Measurements from ENCODE around the gene CD163L1. TPM values are rescaled to one million over a fixed set of nuclear protein-coding genes. Genes with fewer than 3 reads are reported as not detected.
"Not testable (repeated sequence)": the region's sequence is repeated elsewhere in the genome, so short reads cannot be mapped to it uniquely, and the experiment has no call there.

The CD163L1 gene
- total RNA-seq, 2 experiments from 2014 or later = not detected

DNA sequence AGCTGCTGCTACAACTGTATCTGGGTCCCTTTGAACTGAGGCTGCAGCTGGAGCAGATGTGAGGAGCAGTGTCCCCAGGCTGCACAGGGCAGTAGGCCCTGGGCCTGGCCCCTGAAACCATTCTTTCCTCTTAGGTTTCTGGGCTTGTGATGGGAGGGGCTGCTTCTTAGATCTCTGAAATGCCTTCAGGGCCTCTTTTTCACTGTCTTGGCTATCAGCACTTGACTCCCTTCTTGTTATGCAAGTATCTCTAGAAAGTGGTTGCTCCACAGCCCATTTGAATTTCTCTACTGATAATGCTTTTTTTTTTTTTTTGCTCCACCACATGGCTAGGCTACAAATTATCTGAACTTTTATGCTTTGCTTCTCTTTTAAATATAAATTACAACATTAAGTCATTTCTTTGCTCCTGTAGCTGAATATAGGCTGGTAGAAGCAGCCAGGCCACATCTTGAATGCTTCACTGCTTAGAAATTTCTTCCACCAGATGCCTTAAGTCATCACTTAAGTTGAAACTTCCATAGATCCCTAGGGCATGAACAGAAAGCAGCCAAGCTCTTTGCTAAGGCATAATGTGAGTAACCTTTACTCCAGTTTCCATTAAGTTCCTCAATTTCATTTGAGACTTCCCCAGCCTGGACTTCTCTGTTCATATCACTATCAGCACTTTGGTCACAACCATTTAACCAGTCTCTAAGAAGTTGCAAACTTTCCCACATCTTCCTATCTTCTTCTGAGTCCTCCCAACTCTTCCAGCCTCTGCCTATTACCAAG, 98.9 kb downstream of the CD163L1 start:
- peaks cover 12% of the 10 kb centered on the region for H3K9me3 Mint-ChIP-seq (ENCODE audit: low read depth)
- H3K27ac Mint-ChIP-seq = no peak overlapping the region
- no peak for ATAC-seq

DNA sequence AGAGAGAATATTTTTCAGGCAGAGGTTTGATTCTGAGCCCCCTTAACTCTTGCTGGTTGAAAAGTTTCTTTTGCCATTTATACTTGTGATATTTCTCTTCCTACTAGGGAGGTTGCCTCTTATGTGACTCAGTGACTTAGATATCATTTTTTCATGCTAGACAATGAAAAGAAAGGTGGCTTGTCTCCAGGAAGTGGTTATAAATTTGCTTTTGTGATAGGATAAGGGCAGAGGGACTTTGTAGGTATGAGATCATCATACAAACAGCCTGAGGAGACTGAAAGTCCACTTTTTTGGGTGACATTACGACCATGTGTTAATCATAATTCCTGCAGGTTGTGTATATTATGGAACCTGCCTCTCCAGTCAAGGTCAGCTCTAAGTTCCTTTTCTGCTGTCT, 104.3 kb downstream of the CD163L1 start:
- Mint-ChIP-seq H3K27ac (no peak overlapping the region), H3K4me3 (no peak overlapping the region)
- ATAC-seq = peak; percentile 16

More for the DNA sequence above, 98.9 kb downstream of the CD163L1 start:
- DNase-seq = no peak
- no peaks in the 10 kb centered on the region for H3K27me3 Mint-ChIP-seq
- H3K4me1 Mint-ChIP-seq = peaks cover 33% of the 10 kb centered on the region
- peaks cover 25% of the 10 kb centered on the region for H3K36me3 Mint-ChIP-seq
- H3K4me3 Mint-ChIP-seq = no peak overlapping the region
- CTCF ChIA-PET = no interaction called here

DNA sequence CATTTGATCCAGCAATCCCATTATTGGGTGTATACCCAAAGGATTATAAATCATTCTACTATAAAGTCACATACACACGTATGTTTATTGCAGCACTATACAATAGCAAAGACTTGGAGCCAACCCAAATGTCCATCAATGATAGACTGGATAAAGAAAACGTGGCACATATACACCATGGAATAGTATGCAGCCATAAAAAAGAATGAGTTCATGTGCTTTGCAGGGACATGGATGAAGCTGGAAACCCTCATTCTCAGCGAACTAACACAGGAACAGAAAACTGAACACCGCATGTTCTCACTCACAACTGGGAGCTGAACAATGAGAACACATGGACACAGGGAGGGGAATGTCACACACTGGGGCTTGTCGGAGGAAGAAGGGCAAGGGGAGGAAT, 106.2 kb downstream of the CD163L1 start:
- DNase-seq; H3K27ac Mint-ChIP-seq; ATAC-seq; H3K36me3 Mint-ChIP-seq; H3K4me3 Mint-ChIP-seq; H3K9me3 Mint-ChIP-seq (ENCODE audit: low read depth); CTCF ChIA-PET; H3K27me3 Mint-ChIP-seq: not testable (repeated sequence)
- peaks cover 11% of the 10 kb centered on the region for H3K4me1 Mint-ChIP-seq

More for the DNA sequence above, 104.3 kb downstream of the CD163L1 start:
- Mint-ChIP-seq H3K27me3 (no peaks in the 10 kb centered on the region), H3K9me3 (ENCODE audit: low read depth) (peaks cover 7% of the 10 kb centered on the region), H3K36me3 (peaks cover 14% of the 10 kb centered on the region), H3K4me1 (peaks cover 18% of the 10 kb centered on the region)
- CTCF ChIA-PET = no interaction called here
- DNase-seq = no peak

DNA sequence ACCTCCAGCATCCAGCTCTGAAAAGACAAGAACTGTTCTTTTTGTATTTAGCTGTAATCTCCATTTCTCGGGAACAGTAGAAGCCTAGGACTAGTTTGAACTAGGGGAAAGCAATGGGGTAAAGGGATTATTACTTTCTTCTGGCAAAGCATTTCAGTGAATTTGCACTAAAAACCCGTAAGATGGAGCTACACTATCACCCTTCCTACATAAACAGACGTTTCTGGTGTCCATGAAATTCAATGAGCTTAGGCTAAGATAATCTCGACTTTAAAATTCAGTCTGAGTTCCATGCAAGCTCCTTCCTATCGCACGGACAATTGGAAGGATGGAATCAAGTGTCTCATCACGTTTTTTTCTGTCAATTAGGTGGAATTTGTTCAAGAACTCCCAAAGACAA, 116.0 kb downstream of the CD163L1 start:
- Mint-ChIP-seq H3K4me1 (peaks cover 3% of the 10 kb centered on the region), H3K9me3 (ENCODE audit: low read depth) (peaks cover 2% of the 10 kb centered on the region), H3K4me3 (no peak overlapping the region), H3K27ac (no peak overlapping the region), H3K27me3 (peaks cover 12% of the 10 kb centered on the region), H3K36me3 (no peaks in the 10 kb centered on the region)
- ATAC-seq (no peak), DNase-seq (no peak)
- CTCF ChIA-PET = interaction anchor here (0.9 kb wide), 1 partner anchor 132 kb away, joined by 4 read pairs; no protein-coding TSS in a partner anchor

DNA sequence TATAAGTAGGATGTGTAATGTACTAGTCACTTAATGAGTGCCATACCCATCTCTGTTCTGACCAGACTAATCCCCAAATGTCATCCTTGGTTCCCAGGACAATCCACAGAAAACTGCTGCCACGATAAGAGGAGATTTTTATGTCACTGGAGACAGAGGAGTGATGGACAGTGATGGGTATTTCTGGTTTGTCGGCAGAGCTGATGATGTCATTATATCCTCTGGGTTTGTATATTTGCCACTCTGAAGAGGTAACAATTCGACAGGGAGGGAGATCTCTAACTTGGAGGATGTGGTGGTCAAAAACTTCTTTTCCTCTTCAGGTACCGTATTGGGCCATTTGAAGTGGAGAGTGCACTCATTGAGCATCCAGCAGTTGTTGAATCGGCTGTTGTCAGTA, 119.8 kb downstream of the CD163L1 start:
- CTCF ChIA-PET = no interaction called here
- Mint-ChIP-seq H3K4me3 (no peak overlapping the region), H3K27me3 (peaks cover 12% of the 10 kb centered on the region), H3K36me3 (no peaks in the 10 kb centered on the region), H3K9me3 (ENCODE audit: low read depth) (no peaks in the 10 kb centered on the region), H3K4me1 (no peaks in the 10 kb centered on the region), H3K27ac (no peak overlapping the region)
- no peak for DNase-seq
- no peak for ATAC-seq

DNA sequence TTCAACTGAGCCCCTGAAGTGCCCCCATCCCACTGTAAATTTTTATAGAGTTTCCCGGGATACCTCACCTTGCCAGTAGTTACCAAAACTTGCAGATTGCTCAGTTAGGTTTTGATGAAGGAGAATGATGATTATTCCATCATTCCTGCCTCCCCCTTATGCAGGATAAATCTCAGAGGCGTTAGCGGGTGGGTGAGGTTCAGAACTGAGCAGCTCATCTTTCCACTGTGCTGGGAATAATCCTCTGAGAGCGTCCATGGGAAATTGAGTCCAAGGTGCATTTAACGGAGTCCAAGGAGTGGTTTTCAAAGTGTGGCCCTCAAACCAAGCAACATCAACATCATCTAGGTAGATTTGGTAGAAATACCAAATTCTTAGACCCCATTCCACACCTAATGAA, 121.4 kb downstream of the CD163L1 start:
- DNase-seq (no peak), ATAC-seq (no peak)
- CTCF ChIA-PET = no interaction called here
- Mint-ChIP-seq H3K9me3 (ENCODE audit: low read depth) (no peaks in the 10 kb centered on the region), H3K27ac (no peak overlapping the region), H3K36me3 (no peaks in the 10 kb centered on the region), H3K27me3 (peaks cover 6% of the 10 kb centered on the region), H3K4me1 (no peaks in the 10 kb centered on the region), H3K4me3 (no peak overlapping the region)

DNA sequence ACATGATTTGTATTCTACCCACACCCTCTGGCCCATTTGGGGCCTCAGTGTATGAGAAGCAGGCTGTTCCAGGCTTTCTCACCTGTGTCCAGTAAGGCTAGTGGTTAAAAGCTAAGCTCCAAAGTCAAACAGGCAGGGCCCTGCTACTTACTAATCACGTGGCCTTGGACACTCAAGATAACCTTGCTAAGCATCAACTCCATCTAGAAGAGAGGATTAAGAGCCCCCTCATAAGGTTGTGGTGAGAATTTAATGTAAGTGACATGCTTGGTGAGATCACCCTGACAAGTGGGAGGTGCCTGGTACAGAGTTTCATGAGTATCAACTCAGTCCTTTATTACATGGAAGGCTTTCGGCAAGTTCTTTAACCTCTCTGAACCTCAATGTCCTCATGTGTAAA, 122.3 kb downstream of the CD163L1 start:
- DNase-seq (no peak), ATAC-seq (no peak)
- H3K4me3 Mint-ChIP-seq = no peak overlapping the region
- CTCF ChIA-PET = no interaction called here
- H3K27me3 Mint-ChIP-seq = peaks cover 3% of the 10 kb centered on the region
- no peaks in the 10 kb centered on the region for H3K9me3 Mint-ChIP-seq (ENCODE audit: low read depth)
- H3K36me3 Mint-ChIP-seq = no peaks in the 10 kb centered on the region
- H3K27ac Mint-ChIP-seq = no peak overlapping the region
- no peaks in the 10 kb centered on the region for H3K4me1 Mint-ChIP-seq

DNA sequence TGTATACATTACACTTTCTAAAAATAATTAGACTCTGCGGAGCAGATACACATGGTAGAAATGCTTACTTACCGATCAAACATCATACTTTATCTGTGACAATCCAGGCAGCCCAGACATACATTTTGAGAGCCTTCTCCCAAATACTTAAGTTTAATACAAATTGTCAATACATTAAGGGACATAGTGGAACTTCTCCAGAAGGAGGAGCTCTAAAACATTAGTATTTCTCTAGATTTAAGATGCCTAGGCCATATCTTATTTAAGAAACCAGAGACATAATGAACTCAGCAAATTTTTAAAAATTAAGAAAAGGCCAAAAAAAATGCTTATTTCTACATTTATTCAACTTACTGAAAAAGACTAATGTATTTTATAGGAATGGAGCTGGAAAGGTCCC, 124.0 kb downstream of the CD163L1 start:
- Mint-ChIP-seq H3K27me3 (no peaks in the 10 kb centered on the region), H3K4me3 (no peak overlapping the region), H3K27ac (no peak overlapping the region), H3K9me3 (ENCODE audit: low read depth) (no peaks in the 10 kb centered on the region), H3K36me3 (no peaks in the 10 kb centered on the region), H3K4me1 (no peaks in the 10 kb centered on the region)
- DNase-seq (no peak), ATAC-seq (no peak)
- CTCF ChIA-PET = interaction anchor here (1.4 kb wide), 1 partner anchor 140 kb away, joined by 5 read pairs; no protein-coding TSS in a partner anchor

DNA sequence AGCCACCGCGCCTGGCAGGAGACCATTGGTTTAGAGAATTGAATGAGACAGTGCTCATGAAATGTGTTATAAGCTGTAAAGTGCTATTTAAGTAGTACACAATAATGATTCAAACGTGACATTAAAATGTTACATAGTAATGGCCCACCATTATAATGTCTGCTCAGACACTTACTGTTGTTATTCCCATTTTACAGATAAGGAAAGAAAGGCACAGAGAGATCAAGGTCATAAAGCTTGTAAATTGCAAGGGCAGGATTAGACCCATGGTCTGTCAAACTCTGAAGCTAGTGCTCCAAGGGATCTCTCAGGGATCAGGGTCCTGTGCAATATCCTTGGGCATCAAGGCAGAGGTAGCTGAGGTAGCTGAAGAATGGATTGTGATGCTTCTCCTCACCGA, 133.9 kb downstream of the CD163L1 start:
- Mint-ChIP-seq H3K27ac (no peak overlapping the region), H3K4me1 (no peaks in the 10 kb centered on the region), H3K4me3 (no peak overlapping the region), H3K27me3 (peaks cover 2% of the 10 kb centered on the region), H3K36me3 (no peaks in the 10 kb centered on the region), H3K9me3 (ENCODE audit: low read depth) (no peaks in the 10 kb centered on the region)
- CTCF ChIA-PET = no interaction called here
- DNase-seq (no peak), ATAC-seq (no peak)

Other genes with a start within 250 kb of the CD163L1 start
- gene ACSM4, start 140.1 kb downstream of the CD163L1 start, total RNA-seq = not detected
- gene CD163, start 59.6 kb upstream of the CD163L1 start, total RNA-seq = not detected
- not detected for gene APOBEC1, start 221.8 kb upstream of the CD163L1 start, total RNA-seq

Measured in activated CD8-positive, alpha-beta memory T cell treated with anti-CD3 and anti-CD28 coated beads, Interleukin-2, amount 10 ng/mL, durations not matched to agents 7 days and 5 days (primary cell).